ENCODE data around the gene LSM3.
A peak's percentile ranks its signal among the peaks of the same experiment; 100 is the strongest.

Gene LSM3

DNA sequence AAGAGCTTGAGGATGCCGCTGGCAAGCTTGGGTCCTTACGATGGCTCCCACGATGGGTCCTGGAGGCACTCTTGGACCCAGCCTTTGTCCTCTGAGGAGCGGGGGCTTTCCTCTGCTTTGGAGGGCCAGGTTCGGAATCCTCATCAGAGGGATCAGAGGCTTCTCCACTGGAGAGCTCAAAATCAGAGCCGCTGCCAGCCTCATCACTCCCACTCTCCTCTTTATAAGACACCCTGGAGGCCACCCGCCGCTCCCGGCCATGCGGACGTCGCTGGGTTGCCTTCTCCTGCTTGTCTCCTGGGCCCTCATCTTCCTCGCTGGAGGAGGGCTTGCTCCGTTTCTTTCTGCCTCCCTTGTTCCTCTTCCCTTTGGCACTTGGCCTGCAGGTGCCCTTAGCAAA is 20.2 kb upstream of the LSM3 start:
- DNase-seq: no peak

DNA sequence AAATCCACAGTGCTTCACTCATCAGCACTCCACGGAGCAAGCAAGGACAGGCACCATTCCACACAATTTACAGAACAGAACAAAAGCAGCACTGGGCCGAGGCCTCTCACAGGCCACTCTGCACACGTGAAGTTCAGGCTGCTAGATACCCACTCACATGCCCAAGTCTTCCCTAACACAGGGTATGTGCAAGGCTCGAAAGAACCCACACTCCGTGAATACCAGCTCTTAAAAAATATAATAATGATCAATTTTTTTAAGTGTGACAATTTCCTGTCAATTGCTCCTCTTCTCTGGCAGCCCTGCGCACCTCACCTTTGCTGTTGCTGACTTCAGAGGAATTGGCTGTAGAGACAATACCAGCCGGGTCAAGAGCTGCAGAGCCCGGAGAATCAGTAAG is 19.2 kb upstream of the LSM3 start:
- no peak for DNase-seq

- DNase-seq: no peak
These were observed 17.3 kb upstream of the LSM3 start for GRCh38 chr3:14161282-14161681.

- DNase-seq: no peak
These were observed 16.4 kb upstream of the LSM3 start for GRCh38 chr3:14162178-14162577.

DNA sequence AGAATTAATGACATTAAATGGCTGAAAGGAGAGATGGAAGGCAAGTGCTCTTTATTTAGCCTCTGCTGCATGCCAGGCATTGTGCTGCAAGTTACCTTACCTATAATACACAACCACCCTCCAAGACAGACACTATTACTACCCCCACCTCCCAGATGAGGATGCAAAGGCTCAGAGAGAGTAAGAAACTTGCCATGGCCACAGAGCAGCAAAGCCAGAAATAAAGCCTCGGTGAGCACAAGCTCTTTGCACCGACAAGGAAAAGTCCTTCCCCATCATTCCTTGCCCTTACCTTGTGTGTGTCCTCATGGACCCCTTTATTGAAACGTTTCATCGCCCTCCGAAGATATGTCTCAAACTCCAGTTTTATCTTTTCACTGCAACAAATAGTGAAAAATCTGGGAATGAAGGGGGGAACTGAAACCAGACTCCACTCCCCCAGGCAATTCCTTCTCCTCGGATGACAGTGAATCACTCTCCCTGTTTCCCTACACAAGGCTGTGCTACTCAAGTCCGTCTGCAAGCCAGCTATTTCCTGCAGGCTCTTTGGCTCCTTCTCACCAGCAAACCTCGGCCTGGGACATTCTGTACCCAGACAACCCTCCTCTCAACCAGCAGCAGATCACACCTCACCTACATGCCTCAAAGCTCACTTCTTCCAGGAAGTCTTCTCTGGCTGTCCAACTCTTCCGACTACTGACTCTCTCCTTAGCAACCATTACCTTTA is 11.6 kb upstream of the LSM3 start:
- DNase-seq: no peak

GRCh38 chr3:14169435-14169834 is 9.2 kb upstream of the LSM3 start:
- no peak for DNase-seq

DNA sequence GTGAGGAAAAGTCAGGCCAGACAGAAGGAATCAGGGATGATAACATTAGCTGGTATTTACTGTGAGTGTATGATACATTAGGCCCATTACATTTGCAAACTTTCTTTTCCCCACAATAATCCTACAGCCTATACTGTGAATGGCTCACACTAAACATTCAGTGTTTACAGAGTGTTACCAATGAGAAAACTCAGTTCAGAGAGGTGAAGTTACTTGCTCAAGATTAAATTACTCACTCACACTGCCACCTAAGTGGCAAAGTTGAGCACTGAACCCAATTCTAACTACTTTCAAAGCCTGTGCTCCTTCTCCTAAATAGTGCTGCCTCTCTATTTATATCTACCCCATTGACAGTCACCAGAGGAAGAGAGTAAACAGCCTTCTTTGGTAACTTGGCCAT is 8.7 kb upstream of the LSM3 start:
- no peak for DNase-seq

- no peak for DNase-seq
These were observed 8.0 kb upstream of the LSM3 start for GRCh38 chr3:14170531-14171159.

- DNase-seq: no peak
These were observed 6.1 kb upstream of the LSM3 start for GRCh38 chr3:14172496-14172895.

DNA sequence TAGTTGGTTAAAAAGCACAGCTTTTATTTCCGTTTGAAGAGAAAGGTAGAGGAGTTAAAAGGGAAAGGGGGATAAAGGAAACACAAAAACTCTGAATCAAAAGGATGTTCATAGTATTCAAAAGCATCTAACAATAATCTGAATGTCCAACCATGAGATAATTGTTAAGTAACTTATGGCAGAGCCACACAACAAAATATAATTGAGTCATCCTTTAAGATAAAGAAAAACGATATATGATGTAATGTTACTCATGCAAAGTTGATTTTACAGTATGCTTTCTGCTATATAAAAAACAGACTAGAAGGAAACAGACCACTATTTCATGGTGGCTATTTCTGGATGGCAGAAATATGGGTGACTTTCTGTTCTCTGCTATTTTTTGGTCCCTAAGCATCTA is 4.1 kb upstream of the LSM3 start:
- no peak for DNase-seq

DNA sequence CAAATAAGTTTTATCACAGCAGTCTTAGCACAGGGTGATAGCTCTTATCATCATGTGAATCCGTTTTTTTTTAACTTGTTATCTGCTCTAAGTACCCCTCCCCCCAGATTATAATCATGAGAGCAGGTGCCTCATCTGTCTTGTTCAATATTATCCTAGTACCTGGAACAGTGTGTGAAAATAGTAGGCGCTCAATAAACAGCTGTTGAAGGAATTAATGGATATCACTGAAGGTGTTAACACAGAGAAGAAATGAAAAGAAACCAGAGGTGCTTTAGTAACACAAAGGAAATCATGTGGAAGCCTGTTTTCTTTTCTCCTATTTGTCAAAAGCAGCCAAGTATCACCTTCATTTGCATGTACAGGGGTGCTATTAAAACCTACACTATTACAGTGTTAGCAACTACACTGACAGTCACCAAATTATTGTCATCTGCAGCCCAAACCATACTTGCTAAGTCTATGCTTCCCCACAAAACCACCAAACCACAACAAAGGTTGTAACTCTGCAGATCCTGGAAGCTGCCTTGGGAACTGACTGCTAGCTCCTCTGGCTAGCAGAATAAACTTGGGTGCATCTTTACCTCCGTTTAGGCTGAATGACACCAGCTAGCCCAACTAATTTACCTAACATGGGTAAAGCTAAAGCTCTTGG is 3.1 kb upstream of the LSM3 start:
- DNase-seq: peak in 1 of 2 donors; percentile 18

- peak in 1 of 2 donors; percentile 11 for DNase-seq
These were observed 904 bp upstream of the LSM3 start for GRCh38 chr3:14177580-14178246.

DNA sequence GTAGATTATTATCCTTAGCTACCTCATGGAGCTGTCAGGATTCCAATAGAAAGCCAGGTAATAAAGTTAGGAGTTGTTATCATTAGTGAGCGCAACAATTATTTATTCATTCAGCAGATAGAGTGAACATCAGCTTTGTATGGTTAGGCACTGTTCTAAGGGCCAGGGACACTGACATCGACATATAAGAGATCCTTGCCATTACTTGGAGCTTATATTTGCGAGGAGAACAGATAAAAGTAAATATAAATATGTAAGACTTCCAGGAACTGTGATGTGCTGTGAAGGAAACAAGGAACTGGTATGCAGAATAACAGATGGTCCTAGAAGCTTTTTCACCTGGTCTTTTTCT is 473 bp downstream of the LSM3 start:
- DNase-seq: no peak

DNA sequence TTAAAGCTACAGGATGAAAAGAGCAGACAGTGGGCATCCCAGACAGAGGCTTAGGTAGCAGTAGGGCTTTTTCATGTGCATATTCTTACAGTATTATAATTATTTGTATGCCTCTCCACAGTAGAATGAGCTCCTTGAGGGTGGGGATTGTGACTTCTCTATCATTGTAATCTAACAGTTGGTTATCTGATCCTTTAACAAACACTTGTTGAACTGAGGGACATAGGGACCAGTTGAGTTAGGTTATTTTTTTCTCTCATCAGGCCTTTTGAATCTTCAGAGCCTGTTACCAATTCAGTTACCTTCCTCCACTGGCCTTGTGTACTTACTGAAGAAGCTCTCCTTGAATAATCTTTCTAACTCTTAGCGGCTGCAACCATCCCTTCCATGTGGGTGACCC is 1.2 kb downstream of the LSM3 start:
- no peak for DNase-seq

DNA sequence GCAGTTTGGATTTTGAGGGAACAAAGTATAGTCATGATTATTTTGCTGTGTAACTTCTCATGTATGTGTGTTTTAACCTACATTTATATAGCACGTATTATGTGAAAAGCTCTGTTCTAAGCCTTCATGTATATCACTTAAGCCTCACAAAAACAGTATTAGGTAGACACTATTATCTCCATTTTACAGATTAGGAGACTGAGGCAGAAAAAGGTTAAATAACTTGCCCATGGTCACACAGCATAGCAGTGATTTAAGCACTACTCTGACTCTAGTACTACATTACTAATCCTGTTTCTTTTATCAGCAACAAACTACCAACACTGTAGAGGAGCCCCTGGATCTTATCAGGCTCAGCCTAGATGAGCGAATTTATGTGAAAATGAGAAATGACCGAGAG is 2.6 kb downstream of the LSM3 start:
- no peak for DNase-seq

GRCh38 chr3:14183015-14183577 is 4.5 kb downstream of the LSM3 start:
- DNase-seq: no peak

- DNase-seq: no peak
These were observed 8.3 kb downstream of the LSM3 start for GRCh38 chr3:14186854-14187458.

GRCh38 chr3:14188041-14188754 is 9.6 kb downstream of the LSM3 start:
- no peak for DNase-seq

DNA sequence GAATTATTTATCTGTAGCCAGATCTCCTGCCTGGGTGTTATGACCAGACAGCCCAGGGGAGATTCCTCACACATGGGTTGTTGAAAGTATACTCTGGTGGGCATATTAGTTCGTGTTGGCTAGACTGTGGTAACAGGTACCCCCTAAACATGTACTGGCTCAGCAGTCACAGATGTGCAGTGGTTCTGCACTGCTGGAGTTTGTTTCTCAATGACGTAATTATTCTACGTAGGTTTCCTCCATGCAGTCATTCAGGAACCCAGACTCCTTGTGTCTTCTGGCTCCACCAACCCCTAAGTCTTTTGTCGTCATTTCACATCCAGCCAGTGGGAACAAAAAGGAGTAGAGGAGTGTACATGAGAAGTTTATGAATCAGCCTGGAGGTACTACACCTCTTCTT is 16.2 kb downstream of the LSM3 start:
- no peak for DNase-seq

DNA sequence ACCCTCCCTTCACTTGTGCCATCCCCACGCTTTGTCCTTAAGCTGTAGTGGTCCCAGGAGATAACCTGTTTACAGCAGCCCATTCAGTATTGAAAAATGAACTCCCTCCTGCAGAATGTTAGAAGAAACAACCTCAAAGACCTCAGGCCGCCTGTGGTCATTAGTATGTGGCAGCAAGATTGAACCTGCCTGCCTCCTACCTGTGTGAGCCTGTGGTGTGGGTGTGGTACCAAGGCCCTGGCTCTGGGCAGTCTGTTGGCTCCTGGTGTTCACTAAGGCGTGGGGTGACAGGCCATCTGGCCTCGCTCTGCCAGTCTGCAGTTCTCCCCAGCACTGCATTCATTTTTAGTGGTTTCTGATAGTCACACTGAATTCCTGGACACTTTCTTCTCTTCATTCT is 21.0 kb downstream of the LSM3 start:
- no peak for DNase-seq

GRCh38 chr3:14200276-14200675 is 21.7 kb downstream of the LSM3 start:
- no peak for DNase-seq

- DNase-seq: no peak
These were observed 22.2 kb downstream of the LSM3 start for GRCh38 chr3:14200841-14201240.

Measured in bone marrow (tissue), 2 donors.